Lung microvascular endothelial cell (primary cell): Measurements from ENCODE around the gene PTGER3. TPM values are rescaled to one million over a fixed set of nuclear protein-coding genes. Genes with fewer than 3 reads are reported as not detected.
"Not testable (repeated sequence)": the region's sequence is repeated elsewhere in the genome, so short reads cannot be mapped to it uniquely, and the experiment has no call there.

ENCODE experiments used
- DNase-seq, 2 donors: peaks; one replicate each; pipeline versions ENCODE4 v3.0.0 to v3.0.0-alpha.2; 2010; ENCODE audit warnings: low read depth in 2 of 2
- total RNA-seq: library from RNA; depleted of rRNA; stranded (reverse); fragments of >200 nt; gene quantifications from 2 replicates; pipeline ENCODE4 v1.2.1, GENCODE V29; 2014

Gene PTGER3
- total RNA-seq, 1 donor from 2014 or later = under 0.01 TPM

DNA sequence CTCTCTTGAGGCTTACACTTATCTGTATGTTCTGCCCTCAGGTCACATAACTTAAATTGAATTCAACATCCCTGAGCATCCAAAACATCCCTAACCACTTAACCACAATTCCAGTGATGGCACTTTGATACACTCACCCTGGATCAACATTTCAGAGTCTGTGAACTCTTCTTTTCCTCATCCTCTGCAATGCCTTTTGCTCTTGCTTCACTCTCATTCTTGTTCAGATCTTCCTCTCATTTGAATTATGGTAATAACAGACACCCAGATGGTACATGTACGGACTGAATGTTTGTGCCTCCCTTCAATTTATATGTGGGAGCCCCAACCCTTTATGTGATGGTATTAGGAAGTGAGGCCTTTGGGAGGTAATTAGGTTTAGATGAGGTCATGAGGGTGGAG, 33.4 kb downstream of the PTGER3 start:
- no peak for DNase-seq

GRCh38 chr1:71002709-71003475, 44.7 kb downstream of the PTGER3 start:
- no peak for DNase-seq

DNA sequence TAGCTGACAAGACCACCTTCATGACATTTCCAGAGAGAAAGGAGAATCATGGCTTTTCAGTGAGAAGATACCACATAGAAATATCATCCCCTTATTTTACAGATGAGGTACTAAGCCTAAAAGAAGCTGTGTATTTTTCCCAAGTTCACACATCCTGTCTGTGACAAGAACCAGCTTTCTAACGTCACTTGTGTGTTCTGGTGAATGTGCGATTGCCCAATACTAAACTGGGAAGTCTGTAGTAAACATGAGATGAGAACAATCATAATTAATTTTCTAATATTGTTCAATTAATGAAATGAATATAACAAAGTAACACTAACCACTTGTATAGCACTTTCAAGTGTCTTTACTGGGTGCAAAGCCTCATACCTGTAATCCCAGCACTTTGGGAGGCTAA, 46.0 kb downstream of the PTGER3 start:
- DNase-seq = no peak

DNA sequence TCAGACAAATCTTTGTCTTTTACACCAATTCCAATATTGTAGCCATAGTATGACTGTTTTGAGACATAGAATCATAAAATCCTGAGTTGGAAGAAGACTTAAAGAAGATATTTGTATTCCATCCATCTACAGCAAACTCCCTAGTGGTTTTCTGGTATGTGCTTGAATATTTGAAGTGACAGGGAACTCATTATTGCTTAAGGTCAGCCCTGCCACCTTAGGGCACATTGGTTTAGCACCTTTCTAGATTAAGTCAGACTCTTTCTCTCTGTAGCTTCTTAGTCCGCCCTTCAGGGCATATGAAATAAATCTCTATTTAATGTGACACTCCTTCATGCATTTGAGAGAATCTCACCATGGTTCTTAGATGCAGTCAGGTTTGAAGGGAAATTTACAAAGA, 49.8 kb downstream of the PTGER3 start:
- DNase-seq = no peak

DNA sequence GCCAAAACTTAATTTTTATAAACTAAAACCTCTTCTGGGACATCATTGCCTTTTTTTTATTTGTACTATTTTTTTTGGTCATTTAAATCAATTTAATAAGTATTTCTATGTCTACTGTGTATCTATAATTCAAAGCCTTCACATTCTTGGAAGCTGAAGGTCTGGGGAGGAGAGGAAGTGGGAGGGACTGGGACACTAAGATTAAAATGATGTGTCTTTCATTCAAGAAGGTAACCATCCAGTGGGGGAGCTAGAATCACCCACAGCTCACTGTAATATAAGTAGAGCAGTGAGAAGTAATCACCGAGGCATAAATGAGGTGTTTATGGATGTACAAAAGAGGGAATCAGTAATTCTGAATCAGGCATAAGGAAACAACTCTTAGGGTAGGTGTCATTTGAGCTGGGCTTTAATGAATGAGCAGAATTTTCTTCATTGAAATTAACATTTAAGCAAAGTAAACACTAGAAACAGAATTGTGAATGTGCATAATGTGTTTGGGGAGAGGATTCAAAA, 52.8 kb downstream of the PTGER3 start:
- DNase-seq = no peak

DNA sequence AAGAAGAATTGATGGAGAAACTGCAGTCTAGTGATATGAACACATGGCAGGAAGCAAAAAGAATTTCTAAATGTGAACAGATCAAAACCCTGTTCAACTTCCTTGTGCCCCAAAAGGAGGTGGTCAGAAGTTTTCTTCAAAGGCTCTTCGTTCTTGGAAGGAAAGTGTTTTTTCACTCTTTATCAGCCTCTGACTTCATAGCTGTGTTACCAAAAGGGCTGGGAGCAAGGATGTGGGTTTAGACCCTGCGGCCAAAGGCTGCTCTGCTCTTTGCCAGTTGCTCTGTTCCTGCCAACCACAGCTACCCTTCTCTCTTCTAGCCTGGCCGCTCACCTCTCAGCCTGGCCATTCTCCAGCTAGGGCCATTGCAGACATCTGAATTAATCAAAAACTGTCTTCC, 53.8 kb downstream of the PTGER3 start:
- DNase-seq = no peak

GRCh38 chr1:70992521-70992920, 55.1 kb downstream of the PTGER3 start:
- DNase-seq = no peak

GRCh38 chr1:70990469-70991253, 57.0 kb downstream of the PTGER3 start:
- DNase-seq = no peak

GRCh38 chr1:70987497-70987896, 60.1 kb downstream of the PTGER3 start:
- DNase-seq = no peak

- DNase-seq = not testable (repeated sequence)
These were observed 61.8 kb downstream of the PTGER3 start for GRCh38 chr1:70985776-70986225.

GRCh38 chr1:70985278-70985677, 62.3 kb downstream of the PTGER3 start:
- not testable (repeated sequence) for DNase-seq

DNA sequence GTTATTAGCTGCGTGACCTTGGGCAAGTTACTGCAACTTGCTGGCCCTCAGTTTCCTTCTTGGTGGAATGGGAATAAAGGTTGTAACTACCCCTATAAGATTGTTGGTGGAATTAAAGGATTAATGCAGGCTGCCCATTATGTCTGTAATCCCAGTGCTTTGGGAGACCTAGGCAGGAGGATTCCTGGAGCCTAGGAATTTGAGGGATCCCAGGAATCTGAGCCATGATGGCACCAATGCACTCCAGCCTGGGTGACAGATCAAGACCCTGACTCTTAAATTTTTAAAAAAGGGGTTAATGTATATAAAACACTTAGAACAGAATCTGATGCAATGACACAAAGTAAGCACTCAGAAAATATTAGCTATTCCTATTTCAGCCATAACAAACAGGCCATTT, 67.3 kb downstream of the PTGER3 start:
- no peak for DNase-seq

DNA sequence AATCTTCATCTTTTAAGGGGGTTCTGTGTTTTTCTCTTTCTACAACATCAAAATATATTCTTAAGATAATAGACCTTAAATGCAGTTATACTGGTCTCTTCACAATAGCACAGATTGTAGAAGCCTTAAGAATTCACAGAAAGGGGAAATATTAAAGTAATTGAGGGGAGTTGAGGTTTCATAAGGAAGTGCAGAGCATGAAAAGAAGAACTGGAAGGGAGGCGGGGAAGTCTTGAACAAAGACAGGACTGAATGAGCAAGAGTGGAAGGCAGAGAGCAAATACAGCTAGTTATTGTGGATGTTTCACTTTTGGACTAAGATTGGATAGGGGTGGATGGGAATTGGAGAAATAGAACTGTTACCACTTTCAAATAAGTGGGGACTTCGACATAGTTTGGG, 67.7 kb downstream of the PTGER3 start:
- no peak for DNase-seq

- DNase-seq = peak in 1 of 2 donors; percentile 2
These were observed 68.3 kb downstream of the PTGER3 start for GRCh38 chr1:70979313-70979712.

- no peak for DNase-seq
These were observed 69.0 kb downstream of the PTGER3 start for GRCh38 chr1:70978623-70979022.

GRCh38 chr1:70977575-70977974, 70.0 kb downstream of the PTGER3 start:
- DNase-seq = no peak

DNA sequence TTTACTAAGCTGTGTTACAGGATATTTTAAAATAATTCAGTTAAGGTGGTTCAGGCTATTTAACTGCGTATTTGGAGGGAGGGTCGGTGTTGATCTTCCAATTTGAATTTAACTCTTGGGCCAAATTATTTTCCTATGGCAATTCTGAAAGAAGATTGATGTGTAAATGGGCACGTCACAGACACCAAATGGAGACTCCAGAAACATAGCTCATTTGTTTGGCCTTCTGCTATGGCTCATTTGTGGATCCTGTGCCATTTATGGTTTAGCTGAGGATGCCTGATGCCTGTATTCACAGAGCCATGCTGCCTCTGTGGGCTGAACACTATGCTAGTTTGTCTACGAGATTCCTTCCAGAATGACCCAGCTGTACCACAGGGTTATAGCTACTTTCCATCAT, 70.6 kb downstream of the PTGER3 start:
- no peak for DNase-seq

- DNase-seq = no peak
These were observed 73.9 kb downstream of the PTGER3 start for GRCh38 chr1:70973754-70974153.

DNA sequence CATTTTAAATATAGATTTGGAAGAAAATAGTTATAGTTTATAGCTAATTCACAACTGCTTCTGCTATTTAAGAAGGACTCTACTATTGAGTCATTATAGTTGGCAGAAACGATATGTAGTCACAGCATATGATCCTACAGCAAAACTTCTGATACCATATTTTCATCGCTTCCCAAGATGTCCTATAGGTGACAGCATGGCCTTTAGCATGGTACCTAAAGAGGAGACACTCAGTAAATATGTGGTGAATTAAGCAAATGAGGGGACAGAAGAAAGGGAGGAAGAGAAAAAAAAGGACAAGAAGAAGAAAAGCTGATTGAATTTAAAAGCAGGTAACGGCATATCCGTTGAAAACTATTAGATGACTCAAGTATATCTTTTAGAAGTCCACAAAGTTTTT, 77.2 kb downstream of the PTGER3 start:
- DNase-seq = no peak

DNA sequence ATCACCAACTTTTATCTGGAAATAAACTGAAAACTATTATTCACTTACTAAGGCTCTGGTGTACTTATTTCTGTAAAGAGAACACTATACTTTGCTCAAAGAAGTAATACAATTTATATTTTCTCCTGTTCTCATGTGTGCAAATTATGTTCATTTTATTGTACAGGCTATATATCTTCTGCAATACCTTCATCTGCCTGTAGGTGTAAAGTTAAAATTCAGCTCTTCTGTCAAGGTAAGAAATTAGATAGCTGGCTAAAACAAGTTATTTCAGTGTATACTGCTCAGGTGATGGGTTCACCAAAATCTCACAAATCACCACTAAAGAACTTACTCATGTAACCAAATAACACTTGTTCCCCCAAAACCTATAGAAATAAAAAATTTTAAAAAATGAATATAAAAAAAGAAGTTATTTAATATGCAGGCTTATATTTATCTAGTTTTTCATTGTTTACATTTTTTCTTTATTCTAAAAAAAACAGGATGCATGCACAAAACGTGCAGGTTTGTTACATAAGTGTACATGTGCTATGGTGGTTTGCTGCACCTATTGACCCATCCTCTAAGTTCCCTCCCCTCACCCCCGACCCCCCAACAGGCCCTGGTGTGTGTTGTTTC, 81.5 kb downstream of the PTGER3 start:
- peak; percentile 14 to 20 for DNase-seq

GRCh38 chr1:70963374-70963773, 84.2 kb downstream of the PTGER3 start:
- no peak for DNase-seq

DNA sequence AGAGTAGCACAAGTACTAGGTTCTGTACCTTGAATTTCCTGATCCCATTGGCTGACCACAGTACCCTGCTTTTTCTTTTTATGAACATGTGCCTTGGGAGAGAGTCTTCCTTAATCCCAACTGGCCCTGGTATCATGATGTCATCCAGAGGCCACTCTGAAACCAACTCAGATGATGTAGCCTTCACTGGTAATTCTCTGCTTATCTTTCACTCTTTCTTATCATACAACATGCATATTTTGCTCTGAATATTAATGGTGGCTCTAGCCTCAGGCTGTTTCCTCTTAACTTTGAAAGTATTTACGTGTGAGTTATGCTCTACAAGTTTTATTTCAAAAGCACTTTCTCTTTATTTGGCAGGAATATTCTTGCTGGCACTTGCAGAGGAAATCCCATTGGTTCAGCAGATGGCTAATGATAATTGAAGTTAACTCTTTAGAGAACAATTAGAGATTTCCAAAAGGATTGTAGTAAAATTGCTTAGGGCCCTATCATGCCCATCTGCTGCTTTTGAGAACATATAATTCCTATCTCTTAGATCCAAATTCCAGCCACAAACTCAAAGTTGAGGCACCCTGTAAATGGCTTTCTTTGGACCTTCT, 86.1 kb downstream of the PTGER3 start:
- no peak for DNase-seq
